Thyroid gland (tissue), 4 donors: ENCODE results near the gene AP2S1. TPM values are rescaled to one million over a fixed set of nuclear protein-coding genes. Genes with fewer than 3 reads are reported as not detected.
"Not testable (repeated sequence)": the region's sequence is repeated elsewhere in the genome, so short reads cannot be mapped to it uniquely, and the experiment has no call there.

Source experiments
- DNase-seq, 2 donors: peaks; one replicate each; pipeline ENCODE4 v3.0.0-alpha.2; 2019
- H3K27ac ChIP-seq, 3 donors: fragments of 200-600 bp; sonication (generic); 1 replicate in 2 of 3; 2 replicates in 1 of 3; pipeline ENCODE4 v1.5.1; 2016 to 2019; ENCODE audit warnings: mild to moderate bottlenecking in 1 of 3, moderate library complexity in 1 of 3
- H3K27me3 ChIP-seq: fragments of 200-600 bp; sonication (generic); one replicate; pipeline ENCODE4 v1.5.1; 2019
- H3K36me3 ChIP-seq, 2 donors: fragments of 200-600 bp; sonication (generic); one replicate each; pipeline ENCODE4 v1.5.1; 2016 to 2019
- H3K4me1 ChIP-seq, 2 donors: fragments of 200-600 bp; sonication (generic); one replicate each; pipeline ENCODE4 v1.5.1; 2017 to 2019
- H3K4me3 ChIP-seq, 3 donors: fragments of 200-600 bp; sonication (generic); replicated peaks in 1 of 3; 1 replicate in 2 of 3; 2 replicates in 1 of 3; pipeline ENCODE4 v1.5.1; 2016; ENCODE audit warnings: mild to moderate bottlenecking in 1 of 3
- H3K9me3 ChIP-seq: fragments of 200-600 bp; sonication (generic); one replicate; pipeline ENCODE4 v1.5.1; 2017
- POLR2A ChIP-seq, 2 donors: fragments of 450-650 bp; IDR thresholded peaks; one replicate each; pipeline ENCODE4 v1.6.1; 2017; ENCODE audit warnings: antibody characterized with exemption in 2 of 2, mild to moderate bottlenecking in 2 of 2, moderate library complexity in 1 of 2
- WGBS, 2 donors: methylation state at CpG; one replicate each; pipeline ENCODE4 v1.1.5; 2017; 5-methylcytosine and 5-hydroxymethylcytosine counted together
- intact Hi-C: fragments of 100-400 bp; cut with DNase I; formaldehyde crosslinking; loops from one replicate; pipeline ENCODE4 v1.15.1; 2023
- total RNA-seq, 4 donors: library from RNA; depleted of rRNA; stranded (reverse); fragments of >200 nt; gene quantifications; one replicate each; pipeline ENCODE4 v1.2.3, GENCODE V29; 2016
- TF ChIP-seq, protein P1 (sequence below), 6 experiments: fragments of 200-600 bp in 3 of 6; fragments of 450-650 bp in 3 of 6; sonication (generic) in 3 of 6; IDR thresholded peaks; one replicate each; pipeline ENCODE4 v1.5.1; 2016 to 2019; ENCODE audit warnings: antibody characterized with exemption in 6 of 6, mild to moderate bottlenecking in 2 of 6, inconsistent platforms in 1 of 6, moderate library complexity in 1 of 6

AP2S1 gene
- total RNA-seq, 4 donors from 2014 or later: 29.8 to 98.4 (median 64.1) TPM

- intact Hi-C loops: no loop called here
- no peaks in the 10 kb centered on the region for H3K36me3 ChIP-seq
- H3K27me3 ChIP-seq: no peaks in the 10 kb centered on the region
- 87 to 90% methylated on average over 7 of the region's 7 CpGs for WGBS, 2 donors
- H3K27ac ChIP-seq: no peak overlapping the region
- H3K9me3 ChIP-seq: no peaks in the 10 kb centered on the region
- no peak for DNase-seq
- no peak overlapping the region for H3K4me3 ChIP-seq
- no peak for TF ChIP-seq POLR2A (IDR thresholded peaks at IDR 0.05)
- TF ChIP-seq, protein P1, sequence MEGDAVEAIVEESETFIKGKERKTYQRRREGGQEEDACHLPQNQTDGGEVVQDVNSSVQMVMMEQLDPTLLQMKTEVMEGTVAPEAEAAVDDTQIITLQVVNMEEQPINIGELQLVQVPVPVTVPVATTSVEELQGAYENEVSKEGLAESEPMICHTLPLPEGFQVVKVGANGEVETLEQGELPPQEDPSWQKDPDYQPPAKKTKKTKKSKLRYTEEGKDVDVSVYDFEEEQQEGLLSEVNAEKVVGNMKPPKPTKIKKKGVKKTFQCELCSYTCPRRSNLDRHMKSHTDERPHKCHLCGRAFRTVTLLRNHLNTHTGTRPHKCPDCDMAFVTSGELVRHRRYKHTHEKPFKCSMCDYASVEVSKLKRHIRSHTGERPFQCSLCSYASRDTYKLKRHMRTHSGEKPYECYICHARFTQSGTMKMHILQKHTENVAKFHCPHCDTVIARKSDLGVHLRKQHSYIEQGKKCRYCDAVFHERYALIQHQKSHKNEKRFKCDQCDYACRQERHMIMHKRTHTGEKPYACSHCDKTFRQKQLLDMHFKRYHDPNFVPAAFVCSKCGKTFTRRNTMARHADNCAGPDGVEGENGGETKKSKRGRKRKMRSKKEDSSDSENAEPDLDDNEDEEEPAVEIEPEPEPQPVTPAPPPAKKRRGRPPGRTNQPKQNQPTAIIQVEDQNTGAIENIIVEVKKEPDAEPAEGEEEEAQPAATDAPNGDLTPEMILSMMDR (IDR thresholded peaks at IDR 0.05): no peak
- H3K4me1 ChIP-seq: no peaks in the 10 kb centered on the region
Observed at GRCh38 chr19:46806656-46807055, 44.0 kb downstream of the AP2S1 start.

DNA sequence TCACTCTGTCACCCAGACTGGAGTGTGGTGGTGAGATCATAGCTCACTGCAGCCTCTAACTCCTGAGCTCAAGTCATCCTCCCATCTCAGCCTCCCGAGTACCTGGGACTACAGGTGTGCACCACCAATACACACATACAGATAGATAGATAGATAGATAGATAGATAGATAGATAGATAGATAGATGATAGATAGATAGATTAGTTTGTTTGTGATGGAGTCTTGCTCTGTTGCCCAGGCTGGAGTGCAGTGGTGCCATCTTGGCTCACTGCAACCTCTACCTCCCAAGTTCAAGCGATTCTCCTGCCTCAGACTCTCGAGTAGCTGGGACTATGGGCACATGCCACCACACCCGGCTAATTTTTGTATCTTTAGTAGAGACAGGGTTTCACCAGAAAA lies 46.2 kb downstream of the AP2S1 start:
- DNase-seq, intact Hi-C loops, H3K36me3 ChIP-seq, H3K4me3 ChIP-seq, H3K9me3 ChIP-seq, H3K27me3 ChIP-seq, H3K4me1 ChIP-seq, H3K27ac ChIP-seq: not testable (repeated sequence)
- 90 to 97% methylated on average over 4 of the region's 4 CpGs for WGBS, 2 donors

DNA sequence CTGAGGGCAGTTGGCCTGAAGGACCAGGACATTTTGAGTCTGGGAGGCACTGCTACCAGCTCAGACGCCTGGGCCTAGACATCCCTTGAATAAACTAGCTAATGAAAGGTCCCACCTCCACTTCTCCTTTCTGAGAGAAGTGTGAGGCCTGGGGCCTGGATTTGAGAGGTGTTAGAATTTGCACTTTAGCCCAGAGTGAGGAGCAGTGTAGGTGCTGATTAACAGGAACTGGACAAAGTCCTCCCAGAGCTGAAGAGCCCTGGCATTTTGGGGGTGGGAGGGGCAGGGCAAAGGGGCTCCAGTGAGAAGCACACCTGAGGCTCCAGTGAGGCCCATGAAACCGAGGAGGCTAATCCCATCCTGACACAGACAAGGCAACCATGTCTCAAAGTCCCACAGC lies 47.1 kb downstream of the AP2S1 start:
- Histone ChIP-seq H3K36me3 (no peaks in the 10 kb centered on the region), H3K27me3 (no peaks in the 10 kb centered on the region), H3K4me1 (no peaks in the 10 kb centered on the region), H3K9me3 (no peaks in the 10 kb centered on the region), H3K4me3 (no peak overlapping the region), H3K27ac (no peak overlapping the region)
- 76 to 89% methylated on average over 2 of the region's 2 CpGs for WGBS, 2 donors
- no peak for DNase-seq
- TF ChIP-seq POLR2A (IDR thresholded peaks at IDR 0.05): no peak
- TF ChIP-seq, protein P1 (IDR thresholded peaks at IDR 0.05): no peak
- intact Hi-C loops: no loop called here

GRCh38 chr19:46802152-46802551 lies 48.5 kb downstream of the AP2S1 start:
- no peaks in the 10 kb centered on the region for H3K9me3 ChIP-seq
- H3K36me3 ChIP-seq: no peaks in the 10 kb centered on the region
- intact Hi-C loops: no loop called here
- WGBS, 2 donors: 98 to 99% methylated on average over 5 of the region's 5 CpGs
- no peak for TF ChIP-seq POLR2A (IDR thresholded peaks at IDR 0.05)
- TF ChIP-seq, protein P1 (IDR thresholded peaks at IDR 0.05): no peak
- H3K4me1 ChIP-seq: no peaks in the 10 kb centered on the region
- no peak overlapping the region for H3K27ac ChIP-seq
- H3K27me3 ChIP-seq: no peaks in the 10 kb centered on the region
- H3K4me3 ChIP-seq: no peak overlapping the region
- no peak for DNase-seq

- Histone ChIP-seq H3K4me1 (peaks cover 0 to 6% of the 10 kb centered on the region in 2 donors), H3K27me3 (no peaks in the 10 kb centered on the region), H3K36me3 (no peaks in the 10 kb centered on the region), H3K4me3 (no peak overlapping the region), H3K9me3 (no peaks in the 10 kb centered on the region), H3K27ac (no peak overlapping the region)
- WGBS, 2 donors: 95 to 100% methylated on average over 2 of the region's 2 CpGs
- no peak for TF ChIP-seq POLR2A (IDR thresholded peaks at IDR 0.05)
- TF ChIP-seq, protein P1 (IDR thresholded peaks at IDR 0.05): no peak
- DNase-seq: no peak
- intact Hi-C loops: no loop called here
Observed at GRCh38 chr19:46798713-46799112, 51.9 kb downstream of the AP2S1 start.

- intact Hi-C loops: no loop called here
- TF ChIP-seq POLR2A (IDR thresholded peaks at IDR 0.05): no peak
- TF ChIP-seq, protein P1 (IDR thresholded peaks at IDR 0.05): no peak
- WGBS, 2 donors: 100% methylated on average over 1 of the region's 1 CpG
- Histone ChIP-seq H3K27me3 (no peaks in the 10 kb centered on the region), H3K36me3 (no peaks in the 10 kb centered on the region), H3K9me3 (no peaks in the 10 kb centered on the region), H3K4me1 (peaks cover 0 to 13% of the 10 kb centered on the region in 2 donors), H3K4me3 (no peak overlapping the region), H3K27ac (no peak overlapping the region)
- no peak for DNase-seq
Observed at GRCh38 chr19:46797881-46798280, 52.8 kb downstream of the AP2S1 start.
